Stimulated activated CD4-positive, alpha-beta T cell treated with anti-CD3 and anti-CD28 coated beads, TNF-alpha, amount 100 ng/mL, for 48 hours (primary cell): ENCODE data around the gene HOXD12.

Experiments used
- DNase-seq, 3 donors: peaks; one replicate each; pipeline ENCODE4 v3.0.0-alpha.2; 2020; ENCODE audit warnings: low read depth in 3 of 3

The HOXD12 gene

GRCh38 chr2:176131848-176132158 lies 32.2 kb downstream of the HOXD12 start:
- DNase-seq: no peak

GRCh38 chr2:176132205-176133171 lies 32.9 kb downstream of the HOXD12 start:
- DNase-seq: no peak

- DNase-seq: no peak
These were observed 33.8 kb downstream of the HOXD12 start for GRCh38 chr2:176133389-176133788.

DNA sequence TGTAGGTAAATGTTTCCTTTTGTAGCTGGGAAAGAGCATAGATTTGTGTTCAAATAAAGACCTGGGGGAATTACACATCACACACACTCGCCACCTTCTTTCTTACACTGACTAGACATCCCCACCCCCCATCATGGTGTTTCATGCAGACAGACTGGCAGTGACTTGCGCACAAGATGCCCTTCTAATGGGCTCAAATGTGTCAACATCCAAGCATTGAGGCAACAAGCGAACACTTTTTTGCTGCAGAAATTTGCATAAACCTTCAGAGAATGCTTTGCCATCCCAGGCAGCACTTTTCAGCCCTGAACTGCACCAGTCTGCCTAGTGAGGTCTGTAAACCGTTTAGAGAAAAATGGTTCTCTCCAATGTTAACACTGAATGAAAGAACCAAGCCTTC lies 34.4 kb downstream of the HOXD12 start:
- no peak for DNase-seq

DNA sequence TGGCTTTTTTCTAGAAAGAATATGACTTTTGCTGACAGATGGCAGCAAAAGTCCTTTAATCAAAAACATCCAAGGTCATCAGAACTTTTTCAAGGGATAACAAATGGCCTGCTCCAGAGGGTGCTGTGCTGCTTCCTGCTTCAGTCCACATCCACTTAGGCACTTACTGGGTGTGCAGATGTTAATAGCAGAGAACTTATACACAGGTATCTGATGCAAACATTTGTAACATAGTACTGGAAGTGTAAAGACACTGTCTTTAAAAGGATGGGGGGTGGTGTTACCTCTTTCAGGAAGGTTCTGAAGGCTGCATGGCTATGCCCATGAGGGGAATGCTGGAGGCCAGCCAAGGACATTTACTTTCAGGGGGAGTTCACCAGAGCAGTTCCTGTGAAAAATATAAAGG lies 35.4 kb downstream of the HOXD12 start:
- no peak for DNase-seq

GRCh38 chr2:176136374-176137251 lies 37.0 kb downstream of the HOXD12 start:
- no peak for DNase-seq

- no peak for DNase-seq
These were observed 37.6 kb downstream of the HOXD12 start for GRCh38 chr2:176137252-176137580.

- no peak for DNase-seq
These were observed 38.3 kb downstream of the HOXD12 start for GRCh38 chr2:176137906-176138305.

DNA sequence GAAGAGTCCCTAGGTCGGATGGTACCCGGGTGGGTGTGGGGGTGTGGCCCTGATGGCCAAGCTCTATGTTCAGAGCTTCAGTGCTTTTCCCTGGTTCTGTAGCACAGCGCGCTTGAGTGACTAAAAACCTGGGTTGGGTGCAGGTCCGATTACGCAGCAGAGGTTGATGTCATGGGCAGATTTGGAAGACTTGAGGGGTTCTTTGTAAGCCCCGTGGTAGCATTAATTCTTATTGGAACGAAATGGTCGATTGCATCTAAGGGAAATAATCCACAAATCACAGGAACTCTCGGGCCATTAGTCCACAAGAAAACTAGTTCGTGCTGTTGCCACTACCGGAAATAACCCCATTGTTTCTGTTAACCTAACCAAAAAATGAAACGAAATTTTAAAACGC lies 38.9 kb downstream of the HOXD12 start:
- DNase-seq: no peak

- no peak for DNase-seq
These were observed 39.5 kb downstream of the HOXD12 start for GRCh38 chr2:176138923-176139660.

DNA sequence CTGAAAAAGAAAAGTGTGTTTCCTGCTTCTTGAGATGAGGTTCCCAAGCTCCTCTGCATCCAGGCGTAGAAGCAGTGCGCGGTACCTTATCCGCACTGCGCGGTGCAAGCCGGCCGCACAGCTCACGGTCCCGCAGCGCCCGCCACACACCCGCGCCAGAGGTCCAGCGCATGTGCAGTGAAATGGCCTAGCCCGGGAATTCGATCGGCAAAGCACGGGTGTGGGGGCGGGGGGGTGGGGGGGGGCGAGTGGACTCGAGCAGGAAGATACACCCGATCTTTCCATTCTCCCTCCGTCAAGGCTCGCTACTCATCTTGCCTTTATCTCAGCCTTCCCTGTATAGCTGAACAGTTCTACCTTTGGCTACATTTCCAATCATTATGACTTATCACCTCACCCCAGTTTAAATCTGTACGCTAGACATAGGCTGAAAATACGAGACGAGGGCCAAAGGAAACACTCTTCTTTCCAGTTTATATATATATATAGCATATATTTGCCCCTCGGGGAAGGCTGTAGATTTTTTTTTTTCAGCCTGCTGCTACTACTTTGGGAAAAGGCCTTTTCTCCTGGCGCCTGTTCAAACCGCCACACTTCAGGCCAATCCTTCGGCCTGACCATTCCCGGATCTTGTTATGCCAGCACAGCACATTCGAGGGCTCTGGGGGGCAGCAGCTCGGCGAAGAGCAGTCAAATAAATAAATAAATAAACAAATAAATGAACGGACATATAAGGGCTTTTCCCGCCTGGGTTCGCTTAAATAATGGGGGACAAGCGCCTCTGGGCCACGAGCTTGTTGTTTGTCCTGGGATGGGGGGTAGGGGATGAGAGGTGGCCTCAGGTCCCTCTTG lies 40.3 kb downstream of the HOXD12 start:
- DNase-seq: no peak

DNA sequence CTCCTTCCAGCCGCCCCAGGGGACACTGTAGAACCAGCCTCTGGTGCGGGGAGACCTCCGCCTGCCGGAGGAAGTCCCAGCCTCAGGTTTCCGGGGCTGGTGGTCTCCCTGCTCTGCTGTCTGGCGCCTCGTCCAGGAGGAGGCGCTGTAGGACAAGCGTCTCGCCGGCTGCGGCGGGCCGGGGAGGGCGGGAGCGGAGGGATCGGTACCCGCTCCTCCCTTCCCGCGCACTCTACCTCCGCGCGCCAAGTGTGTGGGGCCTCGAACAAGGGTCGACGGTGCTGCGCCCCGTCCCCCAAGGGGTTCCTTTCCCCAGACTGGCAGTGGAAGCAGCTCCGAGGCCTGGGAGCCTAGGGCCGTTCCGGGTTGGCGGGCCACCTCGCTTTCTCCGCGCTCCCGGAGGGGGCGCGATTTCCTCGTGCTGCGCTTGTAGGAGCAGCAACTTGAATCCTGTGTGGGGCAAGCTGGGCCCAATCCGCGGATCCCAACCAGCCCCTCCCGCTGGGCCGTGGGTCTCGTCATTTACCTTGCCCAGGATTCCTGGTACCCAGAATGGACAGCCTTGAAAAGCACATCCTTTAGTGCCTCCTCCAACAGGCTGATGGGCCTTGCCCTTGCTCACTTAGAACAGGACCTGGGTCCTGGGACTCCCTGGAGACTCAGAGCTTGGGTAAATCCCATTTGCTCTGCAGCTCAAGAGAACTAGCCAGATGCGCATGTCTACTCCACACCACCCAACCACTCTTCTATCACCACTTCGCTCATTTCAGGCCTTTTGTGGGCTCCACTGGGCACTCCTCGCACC lies 41.1 kb downstream of the HOXD12 start:
- peak; percentile 27 to 65 (median 34) for DNase-seq

- DNase-seq: no peak
These were observed 42.7 kb downstream of the HOXD12 start for GRCh38 chr2:176142281-176142680.

DNA sequence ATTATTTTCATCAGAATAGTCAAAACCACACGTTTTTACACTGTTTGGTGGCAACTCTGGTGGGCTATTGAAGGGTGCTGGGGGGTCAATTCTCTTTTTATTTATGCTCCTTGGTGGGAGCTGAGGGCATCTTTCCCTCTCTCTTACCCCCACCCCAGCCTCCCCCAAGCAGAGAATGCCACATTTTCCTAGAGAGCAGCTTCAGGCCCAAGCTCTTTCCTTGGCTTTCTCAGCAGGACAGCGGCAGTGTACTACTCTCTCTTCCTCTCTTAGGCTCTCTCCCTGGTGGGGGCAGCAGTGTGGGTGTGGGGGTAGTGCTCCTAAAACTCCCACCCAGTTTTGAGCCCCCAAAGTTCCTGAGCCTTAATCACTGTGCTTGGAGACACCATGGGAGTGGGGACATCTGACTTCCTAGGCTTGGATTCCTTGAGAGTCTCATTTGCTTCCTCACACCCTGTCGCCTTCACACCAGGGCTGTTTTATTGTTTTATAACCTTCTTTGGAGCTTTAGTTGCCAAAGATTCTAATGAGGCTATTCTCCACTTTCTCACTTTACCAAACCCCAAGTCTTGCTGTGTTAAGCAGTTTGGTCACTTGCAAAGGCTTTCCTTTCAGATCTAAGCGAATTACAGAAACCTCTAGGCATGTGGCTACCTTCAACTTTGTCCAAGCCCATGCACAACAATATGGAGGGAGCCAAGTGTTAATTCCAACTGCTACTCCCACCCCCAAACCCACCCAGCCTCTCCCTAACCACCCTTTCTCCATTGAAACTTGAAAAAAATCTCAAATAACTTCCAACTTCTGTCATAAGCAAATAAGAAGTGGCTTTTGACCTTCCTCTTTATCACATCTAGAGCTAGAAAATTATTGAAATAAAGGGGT lies 45.7 kb downstream of the HOXD12 start:
- DNase-seq: no peak

DNA sequence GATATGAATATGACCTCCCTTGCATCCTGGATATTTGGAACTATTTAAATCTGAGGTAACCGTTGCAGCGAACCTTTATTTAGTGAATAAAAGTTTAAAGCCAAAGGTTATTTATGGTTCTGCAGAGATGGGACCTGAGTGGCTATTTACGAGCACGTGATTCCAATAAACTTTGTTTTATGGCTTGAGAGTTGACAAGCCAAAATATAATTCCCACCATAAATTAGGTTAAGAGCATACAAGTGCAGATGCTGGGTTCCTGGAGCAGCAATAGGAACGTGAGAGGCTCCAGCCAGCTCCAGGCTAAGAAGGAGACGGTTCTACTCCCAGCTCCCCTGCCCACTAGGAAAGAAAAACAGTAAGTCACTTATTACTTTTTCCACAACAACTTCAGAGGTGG lies 46.5 kb downstream of the HOXD12 start:
- no peak for DNase-seq

DNA sequence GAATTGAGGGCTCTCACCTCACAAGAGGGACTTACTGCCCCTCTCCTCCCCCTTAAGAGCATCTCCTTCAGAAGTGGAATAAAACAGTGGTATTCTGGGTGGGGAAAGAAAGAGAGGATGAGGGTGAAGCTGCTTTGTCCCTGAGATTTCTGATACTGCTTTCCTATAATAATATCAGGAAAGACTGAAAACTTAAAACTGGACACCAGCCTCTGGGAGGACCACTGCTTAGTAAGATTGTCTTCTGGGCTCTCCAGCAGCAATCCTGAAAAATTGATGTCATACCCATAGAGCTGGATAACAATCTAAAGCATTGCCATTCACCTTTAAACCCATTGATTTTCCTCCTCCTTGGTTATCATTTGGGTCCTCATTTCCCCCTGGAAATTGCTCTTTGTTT lies 47.0 kb downstream of the HOXD12 start:
- DNase-seq: no peak

DNA sequence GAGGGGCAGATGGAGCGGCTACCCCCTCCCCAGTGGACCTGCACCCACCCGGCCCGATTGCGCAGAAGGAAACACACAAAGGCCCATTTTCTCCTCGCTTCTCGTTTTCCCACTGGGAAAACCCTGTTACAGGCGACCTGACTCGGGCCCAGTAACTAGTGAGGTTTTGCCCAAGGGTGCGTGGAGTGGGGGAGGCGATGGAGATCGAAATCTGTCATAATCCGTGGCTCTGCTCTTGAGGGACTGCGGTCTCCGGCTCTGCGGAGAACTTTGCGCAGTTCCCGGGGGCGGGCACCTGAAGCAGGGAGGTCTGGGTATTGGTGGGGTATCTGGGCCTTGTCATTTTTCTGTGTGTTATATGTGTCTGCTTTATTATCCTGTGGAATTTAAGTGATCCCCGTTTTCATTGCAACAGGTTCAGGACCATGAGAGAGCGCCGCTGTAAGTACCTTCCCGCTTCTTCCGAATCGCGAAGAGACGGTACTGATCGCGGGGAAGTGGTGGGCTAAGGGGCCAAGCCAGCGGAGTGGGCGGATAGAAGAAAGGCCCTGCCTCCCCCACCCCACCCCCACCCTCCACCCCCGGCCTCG lies 47.7 kb downstream of the HOXD12 start:
- DNase-seq: no peak

GRCh38 chr2:176147800-176148496 lies 48.4 kb downstream of the HOXD12 start:
- DNase-seq: no peak
